Measurements from ENCODE around the gene PCNX2. TPM values are rescaled to one million over a fixed set of nuclear protein-coding genes. Genes with fewer than 3 reads are reported as not detected.

PCNX2 gene
- total and polyA plus RNA-seq, 10 of the 15 experiments (the other 5 are each of a cell fraction or from before 2014, with no cell fraction given): 2.1 to 16.4 (median 8.1) TPM

GRCh38 chr1:232980355-232980978 lies 315.1 kb downstream of the PCNX2 start:
- ATAC-seq (no peak), FAIRE-seq (no peak), DNase-seq (ENCODE audit: low read depth, low spot score) (no peak)
- H3K79me2 ChIP-seq (ENCODE audit: control insufficient read depth, insufficient read depth, low read length): no peaks in the 10 kb centered on the region
- no peak overlapping the region for H3K27ac ChIP-seq (ENCODE audit: control insufficient read depth, insufficient read depth)
- no TSS peak for BruUV-seq (replicated peaks)
- no peak overlapping the region for H3K4me2 ChIP-seq (ENCODE audit: control insufficient read depth, insufficient read depth)
- H3K9me3 ChIP-seq (replicated peaks; ENCODE audit: control insufficient read depth, insufficient read depth, low read length): no peaks in the 10 kb centered on the region
- TF ChIP-seq CHD1 (IDR thresholded peaks at IDR 0.05; ENCODE audit: low read depth, low read length): no peak
- no peak for TF ChIP-seq NR2F1 (conservative IDR thresholded peaks at IDR 0.05)
- TF ChIP-seq EED (IDR thresholded peaks at IDR 0.05; ENCODE audit: low read depth): no peak
- no peak for TF ChIP-seq TAF1 (IDR thresholded peaks at IDR 0.05; ENCODE audit: borderline replicate concordance, low read depth, low read length)
- TF ChIP-seq YBX1 (IDR thresholded peaks at IDR 0.05): no peak
- no peak for TF ChIP-seq HCFC1 (IDR thresholded peaks at IDR 0.05; ENCODE audit: low read length)
- no peak for TF ChIP-seq FOS (IDR thresholded peaks at IDR 0.05; ENCODE audit: borderline replicate concordance, extremely low read depth, insufficient read length)
- TF ChIP-seq WRNIP1 (IDR thresholded peaks at IDR 0.05; ENCODE audit: borderline replicate concordance, low read depth, low read length): no peak
- TF ChIP-seq CBFB (IDR thresholded peaks at IDR 0.05; ENCODE audit: low read depth): no peak
- TF ChIP-seq JUND (IDR thresholded peaks at IDR 0.05; ENCODE audit: low read depth, low read length): no peak
- no peak for TF ChIP-seq RBBP5 (conservative IDR thresholded peaks at IDR 0.05)
- no peak for TF ChIP-seq RB1 (IDR thresholded peaks at IDR 0.05; ENCODE audit: borderline replicate concordance)
- no peak for TF ChIP-seq TCF3 (IDR thresholded peaks at IDR 0.05; ENCODE audit: borderline replicate concordance, insufficient read depth, low read depth, low read length)
- no peak for TF ChIP-seq REST (IDR thresholded peaks at IDR 0.05; ENCODE audit: low read depth, low read length)
- no peak for TF ChIP-seq PKNOX1 (IDR thresholded peaks at IDR 0.05)
- TF ChIP-seq STAT1 (conservative IDR thresholded peaks at IDR 0.05): no peak
- no peak for TF ChIP-seq RFX5 (IDR thresholded peaks at IDR 0.05; ENCODE audit: low read depth, low read length)
- no peak overlapping the region for H3K4me3 ChIP-seq
- H3K36me3 ChIP-seq (ENCODE audit: control insufficient read depth in 2 of 2, insufficient read depth in 2 of 2, low read length in 1 of 2): peaks cover 0 to 4% of the 10 kb centered on the region in 2 experiments; a peak in 3 of 4 replicates
- no peak overlapping the region for H3K9ac ChIP-seq (ENCODE audit: control insufficient read depth, insufficient read depth, low read length)
- H4K20me1 ChIP-seq (ENCODE audit: control insufficient read depth, insufficient read depth): no peaks in the 10 kb centered on the region
- H3K27me3 ChIP-seq (replicated peaks in 1 of 2; ENCODE audit: control insufficient read depth in 2 of 2, insufficient read depth in 2 of 2, low read length in 1 of 2): no peaks in the 10 kb centered on the region
- in situ Hi-C loops (cut with MboI): no loop called here
- no peak overlapping the region for H2AFZ ChIP-seq (ENCODE audit: control insufficient read depth, low read depth, low read length)
- WGBS (ENCODE audit: insufficient coverage, insufficient replicate concordance, low lambda C conversion rate, missing lambda C conversion rate): 87% methylated on average over 13 of the region's 13 CpGs
- RAD21 ChIA-PET (ENCODE audit: unreplicated experiment): no interaction called here
- intact Hi-C loops (cut with micrococcal nuclease; ENCODE audit: unreplicated experiment): no loop called here
- H3K4me1 ChIP-seq (ENCODE audit: control insufficient read depth, insufficient read depth, low read length): peaks cover 4% of the 10 kb centered on the region
- POLR2A ChIA-PET: no interaction called here
- SMC1A ChIA-PET (ENCODE audit: uncharacterized antibody, unreplicated experiment): interaction anchor here (0.7 kb wide), 1 partner anchor 32 kb away, joined by 3 read pairs; no protein-coding TSS in a partner anchor
- CTCF ChIA-PET: no interaction called here

All from GM12878 (cell line).